Activated naive CD8-positive, alpha-beta T cell treated with anti-CD3 and anti-CD28 coated beads, Interleukin-2, amount 10 ng/mL, durations not matched to agents 7 days and 5 days (primary cell): ENCODE data around the gene PTGIS. TPM values are rescaled to one million over a fixed set of nuclear protein-coding genes. Genes with fewer than 3 reads are reported as not detected.

Experiments used
- ATAC-seq: fragments of 150-1000 bp; cut with Tn5 transposase; one replicate; pipeline ENCODE4 v1.10.0; 2021; ENCODE audit warnings: low read depth, moderate library complexity
- POLR2A ChIA-PET: fragments of 350-600 bp; sonication (Branson Sonifier 250); formaldehyde crosslinking; loops from one replicate; lab custom pipeline; 2021; ENCODE audit warnings: antibody characterized with exemption; lab: Charles Lee
- DNase-seq: peaks from one replicate; pipeline ENCODE4 v3.0.0; 2021
- H3K27ac Mint-ChIP-seq: one replicate; pipeline ENCODE4 v1.8.0; 2022; ENCODE audit warnings: mild to moderate bottlenecking, mixed read lengths
- H3K27me3 Mint-ChIP-seq: one replicate; pipeline ENCODE4 v1.8.0; 2022; ENCODE audit warnings: mild to moderate bottlenecking, moderate library complexity, mixed read lengths
- H3K36me3 Mint-ChIP-seq: one replicate; pipeline ENCODE4 v1.8.0; 2021; ENCODE audit warnings: mild to moderate bottlenecking, mixed read lengths
- H3K4me1 Mint-ChIP-seq: one replicate; pipeline ENCODE4 v1.8.0; 2021; ENCODE audit warnings: mixed read lengths
- H3K4me3 Mint-ChIP-seq: one replicate; pipeline ENCODE4 v1.8.0; 2022; ENCODE audit warnings: mild to moderate bottlenecking, moderate library complexity, mixed read lengths
- H3K9me3 Mint-ChIP-seq: one replicate; pipeline ENCODE4 v1.8.0; 2021; ENCODE audit warnings: mixed read lengths
- total RNA-seq, 2 experiments: library from RNA; stranded (reverse); gene quantifications; one replicate each; pipeline ENCODE4 v1.2.3, GENCODE V29; 2021

PTGIS gene
- total RNA-seq, 2 experiments from 2014 or later, result 0.37 to 0.39 TPM

DNA sequence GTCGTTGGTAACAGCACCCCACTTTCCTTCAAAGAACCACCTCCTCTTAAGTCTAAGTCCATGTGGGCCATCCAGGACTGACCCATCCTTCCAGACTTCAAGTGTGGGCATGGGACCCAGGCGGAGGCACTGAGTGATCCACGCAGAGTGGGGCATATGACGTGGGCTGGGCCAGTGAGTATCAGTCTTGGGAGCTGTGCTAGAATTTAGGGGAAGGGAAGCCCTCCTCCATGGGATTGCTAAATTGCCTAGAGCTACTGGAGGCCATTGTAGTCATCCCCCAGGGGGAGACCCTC, 50.2 kb downstream of the PTGIS start:
- H3K9me3 Mint-ChIP-seq, result no peaks in the 10 kb centered on the region
- POLR2A ChIA-PET, result no interaction called here
- H3K27ac Mint-ChIP-seq, result no peak overlapping the region
- no peak overlapping the region for H3K4me3 Mint-ChIP-seq
- no peaks in the 10 kb centered on the region for H3K4me1 Mint-ChIP-seq
- no peak for ATAC-seq
- peaks cover 31% of the 10 kb centered on the region for H3K27me3 Mint-ChIP-seq
- no peaks in the 10 kb centered on the region for H3K36me3 Mint-ChIP-seq
- no peak for DNase-seq

DNA sequence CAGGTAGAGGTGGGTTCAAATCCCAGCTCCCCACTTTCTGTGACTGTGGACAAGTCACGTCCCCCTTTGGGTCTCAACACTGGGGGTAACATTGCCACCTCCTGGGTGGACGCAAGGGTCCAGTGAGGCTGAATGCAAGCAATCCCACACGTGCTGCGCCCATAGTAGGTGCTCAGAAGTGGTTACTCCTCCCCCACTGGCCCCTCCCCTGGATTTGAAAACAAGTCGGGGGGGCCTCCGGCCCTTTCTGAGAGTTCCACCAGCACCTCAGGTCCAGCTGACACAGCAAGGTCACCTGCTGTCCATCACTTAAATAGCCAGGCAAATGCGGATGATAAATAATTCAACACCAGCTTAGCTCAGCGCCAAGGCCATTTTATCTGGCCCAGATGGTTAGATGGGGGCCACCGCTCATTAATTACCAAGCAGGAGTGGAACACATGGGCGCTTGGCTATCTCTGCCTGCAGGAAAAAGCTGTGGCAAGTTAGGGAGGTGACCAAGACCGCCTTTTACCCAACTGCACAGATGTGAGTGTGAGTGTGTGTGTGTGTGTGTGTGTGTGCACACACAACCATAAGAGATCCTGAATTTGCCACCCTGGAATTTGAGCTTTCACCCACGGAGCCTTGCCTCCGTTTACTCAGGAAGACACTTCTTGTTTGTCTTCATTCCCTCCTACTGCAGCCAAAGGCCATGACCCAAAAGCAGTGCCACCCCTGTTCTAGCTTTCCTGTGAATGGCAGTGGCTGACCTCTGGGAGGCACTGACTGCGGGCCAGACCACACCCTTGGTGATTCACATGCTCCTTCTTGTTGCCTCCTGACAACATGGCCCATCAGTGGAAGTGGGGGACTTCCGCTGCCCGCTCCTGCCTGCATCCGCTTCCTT, 50.8 kb downstream of the PTGIS start:
- POLR2A ChIA-PET, result no interaction called here
- no peaks in the 10 kb centered on the region for H3K36me3 Mint-ChIP-seq
- H3K27ac Mint-ChIP-seq, result no peak overlapping the region
- no peak overlapping the region for H3K4me3 Mint-ChIP-seq
- DNase-seq (no peak), ATAC-seq (no peak)
- no peaks in the 10 kb centered on the region for H3K9me3 Mint-ChIP-seq
- H3K4me1 Mint-ChIP-seq, result no peaks in the 10 kb centered on the region
- H3K27me3 Mint-ChIP-seq, result peaks cover 30% of the 10 kb centered on the region

DNA sequence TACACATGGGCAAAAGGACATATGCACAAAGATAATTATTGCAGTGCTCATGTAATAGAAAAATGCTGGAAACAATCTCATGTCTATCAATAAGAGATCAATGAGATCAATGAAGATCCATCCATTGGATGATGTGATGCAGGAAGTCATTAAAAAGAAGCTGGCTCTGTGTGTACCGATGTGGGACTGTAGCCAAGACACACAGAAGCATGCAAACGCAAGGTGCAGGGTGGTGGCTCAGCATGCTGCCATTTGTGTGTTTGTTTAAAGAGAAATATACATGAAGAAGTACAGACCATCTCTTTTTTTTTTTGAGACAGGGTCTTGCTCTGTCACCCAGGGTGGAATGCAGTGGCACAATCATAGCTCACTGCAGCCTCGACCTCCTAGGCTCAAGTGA, 52.4 kb downstream of the PTGIS start:
- ATAC-seq (no peak), DNase-seq (no peak)
- Mint-ChIP-seq H3K9me3 (no peaks in the 10 kb centered on the region), H3K4me1 (no peaks in the 10 kb centered on the region), H3K27ac (no peak overlapping the region), H3K27me3 (peaks cover 26% of the 10 kb centered on the region), H3K4me3 (no peak overlapping the region), H3K36me3 (no peaks in the 10 kb centered on the region)
- POLR2A ChIA-PET, result no interaction called here

DNA sequence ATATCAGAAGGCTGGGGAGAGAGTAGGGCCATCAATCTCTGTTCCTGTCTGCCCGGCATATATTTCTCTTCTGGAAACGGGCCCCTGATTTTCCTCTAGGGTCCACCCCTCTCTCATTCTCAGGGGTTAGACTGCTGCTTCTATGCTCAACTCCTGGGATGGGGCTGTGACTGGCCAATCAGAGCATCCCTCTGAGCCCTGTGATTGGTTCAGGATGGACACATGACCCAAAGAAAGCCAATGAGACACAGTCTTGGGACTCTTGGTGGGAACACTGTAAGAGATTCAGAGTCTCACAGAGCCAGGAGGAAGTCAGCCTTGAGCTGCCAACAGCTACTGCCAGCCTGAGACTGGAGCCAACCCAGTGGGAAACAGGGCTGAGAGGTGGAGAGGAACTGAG, 54.4 kb downstream of the PTGIS start:
- Mint-ChIP-seq H3K4me1 (no peaks in the 10 kb centered on the region), H3K27ac (no peak overlapping the region), H3K9me3 (no peaks in the 10 kb centered on the region), H3K36me3 (no peaks in the 10 kb centered on the region), H3K4me3 (no peak overlapping the region), H3K27me3 (peaks cover 30% of the 10 kb centered on the region)
- ATAC-seq, result no peak
- no peak for DNase-seq
- POLR2A ChIA-PET, result no interaction called here

DNA sequence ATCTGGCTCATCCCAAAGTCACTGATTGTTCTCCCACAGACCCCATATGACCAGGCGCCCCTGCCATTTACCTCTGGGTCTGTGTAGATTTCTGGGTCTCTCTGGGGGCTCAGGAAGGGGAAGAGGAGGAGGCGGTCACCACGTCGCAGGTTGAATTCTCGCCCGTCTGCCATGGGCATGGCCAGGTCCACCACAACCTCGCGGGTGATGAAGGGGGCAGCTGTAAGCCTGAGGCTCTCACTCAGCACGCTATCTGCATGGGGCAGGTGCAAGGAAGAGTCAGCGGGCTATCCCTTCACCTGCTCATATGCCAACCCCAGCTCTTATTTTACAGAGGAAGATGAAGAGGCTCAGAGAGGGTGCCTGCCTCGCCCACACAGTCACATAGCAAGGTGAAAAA, 54.9 kb downstream of the PTGIS start:
- no peak overlapping the region for H3K4me3 Mint-ChIP-seq
- no peaks in the 10 kb centered on the region for H3K9me3 Mint-ChIP-seq
- H3K27ac Mint-ChIP-seq, result no peak overlapping the region
- POLR2A ChIA-PET, result no interaction called here
- H3K36me3 Mint-ChIP-seq, result no peaks in the 10 kb centered on the region
- ATAC-seq, result no peak
- H3K27me3 Mint-ChIP-seq, result peaks cover 31% of the 10 kb centered on the region
- DNase-seq, result no peak
- H3K4me1 Mint-ChIP-seq, result no peaks in the 10 kb centered on the region

DNA sequence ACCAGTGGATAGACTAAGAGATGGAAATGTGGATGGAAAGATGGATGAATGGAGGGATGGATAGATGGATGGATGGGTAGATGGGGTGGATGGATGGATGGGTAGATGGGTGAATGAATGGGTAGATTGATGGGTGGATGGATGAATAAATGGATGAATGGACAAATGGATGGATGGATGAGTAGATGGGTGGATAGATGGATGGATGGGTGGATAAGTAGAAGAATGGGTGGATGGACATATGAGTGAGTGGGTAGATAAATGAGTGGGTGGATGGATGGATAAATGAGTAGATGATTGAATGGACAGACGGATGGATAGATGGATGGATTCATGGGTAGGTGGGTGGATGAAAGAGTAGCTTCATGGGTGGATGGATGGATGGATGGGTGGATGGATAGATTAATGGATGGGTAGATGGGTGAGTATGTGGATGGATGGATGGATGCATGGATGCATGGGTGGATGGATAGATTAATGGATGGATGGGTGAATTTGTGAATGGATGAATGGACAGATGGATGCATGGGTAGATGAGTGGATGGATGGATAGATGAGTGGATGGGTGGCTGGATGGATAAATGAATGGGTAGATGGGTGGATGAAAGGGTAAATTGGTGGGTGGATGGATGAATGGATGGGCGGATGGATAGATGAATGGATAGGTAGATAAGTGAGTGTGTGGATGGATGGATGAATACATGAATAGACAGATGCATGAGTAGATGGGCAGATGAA, 56.0 kb downstream of the PTGIS start:
- H3K27ac Mint-ChIP-seq, result no peak overlapping the region
- H3K9me3 Mint-ChIP-seq, result no peaks in the 10 kb centered on the region
- H3K36me3 Mint-ChIP-seq, result no peaks in the 10 kb centered on the region
- DNase-seq, result no peak
- no peaks in the 10 kb centered on the region for H3K4me1 Mint-ChIP-seq
- H3K4me3 Mint-ChIP-seq, result no peak overlapping the region
- ATAC-seq, result no peak
- H3K27me3 Mint-ChIP-seq, result peaks cover 33% of the 10 kb centered on the region
- POLR2A ChIA-PET, result no interaction called here

DNA sequence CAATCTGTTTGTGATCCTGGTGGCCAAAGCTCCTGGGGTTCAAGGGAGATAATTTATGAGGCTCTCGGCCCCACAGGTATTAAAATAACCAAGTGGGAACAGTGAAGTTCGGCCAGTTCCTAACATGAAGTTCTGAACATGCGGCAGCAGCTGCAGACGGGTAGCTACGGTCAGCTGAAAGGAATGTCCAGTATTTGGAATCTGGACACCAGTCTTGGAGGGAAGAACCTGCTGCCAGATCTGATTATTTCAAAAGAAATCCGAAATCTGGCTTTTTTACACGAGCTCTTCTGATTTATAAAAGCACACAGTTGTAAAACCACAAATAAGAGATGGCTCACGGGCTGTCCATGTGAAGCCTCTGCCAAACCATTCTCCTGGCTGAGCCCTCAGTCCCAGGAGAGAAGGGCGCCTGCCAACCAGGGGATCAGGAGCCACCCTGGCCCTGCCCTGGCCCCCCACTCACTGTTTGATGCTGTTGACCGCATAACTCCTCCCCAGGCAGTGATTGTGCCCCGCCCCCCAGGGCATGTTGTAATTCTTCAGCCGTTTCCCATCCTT, 57.3 kb downstream of the PTGIS start:
- no peak overlapping the region for H3K27ac Mint-ChIP-seq
- H3K4me1 Mint-ChIP-seq, result no peaks in the 10 kb centered on the region
- ATAC-seq, result no peak
- no peaks in the 10 kb centered on the region for H3K9me3 Mint-ChIP-seq
- no peak for DNase-seq
- no peaks in the 10 kb centered on the region for H3K36me3 Mint-ChIP-seq
- POLR2A ChIA-PET, result no interaction called here
- H3K4me3 Mint-ChIP-seq, result no peak overlapping the region
- H3K27me3 Mint-ChIP-seq, result peaks cover 32% of the 10 kb centered on the region

DNA sequence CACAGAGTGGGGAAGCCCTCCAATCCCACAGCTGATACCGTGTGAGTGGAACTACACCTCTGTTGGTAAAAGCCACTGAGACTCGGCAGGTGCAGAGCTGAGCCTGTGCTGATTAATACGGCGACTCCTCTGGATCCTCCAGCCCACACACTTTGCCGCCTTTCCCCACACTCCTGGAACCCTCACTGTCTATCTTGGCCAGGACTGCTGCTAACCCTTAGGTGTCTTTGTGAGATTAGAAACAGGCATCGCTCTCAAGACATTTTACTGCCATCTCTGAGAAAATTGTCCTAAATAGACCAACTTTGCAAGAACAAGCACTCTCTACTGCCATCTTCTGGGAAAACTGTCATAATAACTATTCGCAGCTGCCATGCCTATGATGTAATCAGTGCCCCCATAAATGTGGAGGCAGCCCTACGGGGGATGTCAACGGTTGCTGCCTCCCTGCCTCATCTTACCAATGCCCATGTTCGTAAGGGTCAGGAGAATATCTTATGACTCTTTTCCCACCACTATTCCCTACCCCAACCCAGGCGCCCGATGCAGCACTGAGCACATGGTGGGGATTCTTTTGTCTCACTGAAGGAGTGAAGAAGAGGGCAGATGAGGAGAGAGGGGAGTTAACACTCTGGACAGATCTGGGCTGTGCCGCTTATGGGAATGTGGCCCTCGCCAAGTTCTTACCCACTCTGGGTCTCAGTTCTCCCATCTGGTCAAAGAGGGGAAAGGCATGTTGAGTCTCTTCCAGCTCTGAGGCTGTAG, 59.3 kb downstream of the PTGIS start:
- no peak overlapping the region for H3K4me3 Mint-ChIP-seq
- peaks cover 36% of the 10 kb centered on the region for H3K27me3 Mint-ChIP-seq
- POLR2A ChIA-PET, result no interaction called here
- H3K4me1 Mint-ChIP-seq, result no peaks in the 10 kb centered on the region
- no peak overlapping the region for H3K27ac Mint-ChIP-seq
- no peak for ATAC-seq
- DNase-seq, result no peak
- no peaks in the 10 kb centered on the region for H3K9me3 Mint-ChIP-seq
- H3K36me3 Mint-ChIP-seq, result no peaks in the 10 kb centered on the region

DNA sequence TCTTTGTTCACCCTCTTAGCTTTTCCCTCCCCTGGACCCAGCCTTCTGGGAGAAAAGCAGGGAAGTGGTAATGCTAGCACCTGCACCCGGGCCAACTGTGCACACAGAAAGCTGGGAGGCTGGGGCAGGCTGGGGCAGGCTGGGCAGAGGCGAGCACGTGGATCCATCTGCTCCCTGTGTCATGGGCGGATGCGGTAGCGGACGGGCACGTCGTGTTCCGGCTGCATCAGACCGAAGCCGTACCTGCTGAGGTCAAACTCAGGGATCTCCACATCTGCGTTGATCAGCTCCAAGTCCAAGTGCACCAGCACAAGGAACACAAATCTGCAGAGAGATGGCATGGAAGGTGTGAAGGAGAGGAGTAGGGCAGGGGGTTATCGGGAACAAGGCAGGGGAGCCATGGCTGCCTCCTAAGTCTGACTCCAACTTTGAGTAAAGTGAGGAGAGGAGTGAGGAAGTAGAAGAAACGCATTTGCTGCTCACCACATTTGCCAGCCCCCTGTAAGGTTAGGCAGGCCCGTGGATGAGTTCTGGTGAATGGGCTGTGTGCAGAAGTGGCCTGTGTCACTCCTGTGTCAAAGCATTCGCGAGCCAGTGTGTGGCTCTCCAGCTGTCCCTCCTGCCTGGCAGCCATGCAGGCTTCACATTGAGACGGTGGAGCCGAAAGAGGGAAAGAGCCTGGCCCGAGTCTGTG, 60.0 kb downstream of the PTGIS start:
- POLR2A ChIA-PET, result no interaction called here
- no peak for DNase-seq
- H3K9me3 Mint-ChIP-seq, result no peaks in the 10 kb centered on the region
- no peaks in the 10 kb centered on the region for H3K36me3 Mint-ChIP-seq
- H3K4me3 Mint-ChIP-seq, result no peak overlapping the region
- no peak for ATAC-seq
- H3K4me1 Mint-ChIP-seq, result no peaks in the 10 kb centered on the region
- H3K27me3 Mint-ChIP-seq, result peaks cover 38% of the 10 kb centered on the region
- H3K27ac Mint-ChIP-seq, result no peak overlapping the region

DNA sequence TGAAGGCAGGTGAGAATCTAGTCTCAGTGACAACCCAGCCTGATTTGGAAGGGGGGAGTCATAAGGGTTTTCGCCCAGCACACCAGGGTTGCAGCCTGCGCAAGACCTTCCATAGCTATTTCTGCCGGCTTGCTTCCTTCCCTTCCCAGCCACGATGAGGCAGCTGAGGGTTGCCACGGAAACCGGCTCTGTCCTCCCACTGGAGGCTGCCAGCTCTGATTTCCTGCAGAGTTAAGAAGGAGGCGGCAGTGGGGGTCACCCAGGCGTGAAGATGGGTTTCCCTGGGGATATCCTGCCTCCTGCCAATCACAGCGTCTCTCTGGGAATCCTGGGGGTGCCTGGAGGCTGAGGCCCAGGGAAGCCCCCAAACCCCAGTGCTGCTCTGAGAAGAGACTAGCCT, 62.4 kb downstream of the PTGIS start:
- Mint-ChIP-seq H3K27ac (no peak overlapping the region), H3K4me3 (no peak overlapping the region), H3K36me3 (no peaks in the 10 kb centered on the region), H3K9me3 (no peaks in the 10 kb centered on the region), H3K27me3 (peaks cover 40% of the 10 kb centered on the region), H3K4me1 (no peaks in the 10 kb centered on the region)
- POLR2A ChIA-PET, result no interaction called here
- no peak for ATAC-seq
- no peak for DNase-seq

DNA sequence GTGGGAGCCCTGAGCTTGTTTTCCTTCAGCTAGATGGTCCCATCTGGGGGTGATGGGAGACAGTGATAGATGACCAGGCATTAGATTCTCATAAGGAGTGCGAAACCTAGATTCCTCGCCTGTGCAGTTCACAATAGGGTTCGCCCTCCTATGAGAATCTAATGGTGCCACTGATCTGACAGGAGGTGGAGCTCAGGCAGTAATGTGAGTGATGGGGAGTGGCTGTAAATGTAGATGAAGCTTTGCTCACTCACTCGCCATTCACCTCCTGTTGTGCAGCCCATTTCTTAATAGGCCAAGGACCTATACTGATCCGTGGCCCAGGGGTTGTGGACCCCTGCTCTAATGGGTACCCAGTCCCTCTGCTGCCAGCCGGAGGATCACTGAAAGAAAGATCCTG, 64.8 kb downstream of the PTGIS start:
- no peak for DNase-seq
- H3K4me1 Mint-ChIP-seq, result no peaks in the 10 kb centered on the region
- no peaks in the 10 kb centered on the region for H3K36me3 Mint-ChIP-seq

DNA sequence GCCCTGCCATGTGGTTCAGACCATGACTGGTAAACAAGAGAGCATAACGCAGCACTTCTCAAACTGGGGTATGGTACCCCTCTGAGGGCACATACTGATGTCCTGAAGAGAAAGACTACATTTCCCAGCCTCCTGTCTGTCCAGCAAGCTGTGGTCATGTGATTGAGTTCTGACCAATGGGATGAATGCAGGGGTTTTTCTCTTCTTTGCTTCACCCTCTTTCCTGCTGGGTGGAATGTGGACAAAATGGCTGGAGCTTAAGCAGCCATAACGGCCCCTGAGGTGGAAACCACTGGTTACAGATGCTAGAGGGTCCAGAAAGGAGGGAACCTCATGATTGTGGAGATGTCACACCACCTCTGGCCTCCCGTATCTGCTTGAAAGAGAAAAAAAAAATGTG, 66.0 kb downstream of the PTGIS start:
- Mint-ChIP-seq H3K27ac (no peak overlapping the region), H3K36me3 (no peaks in the 10 kb centered on the region), H3K9me3 (no peaks in the 10 kb centered on the region), H3K27me3 (peaks cover 30% of the 10 kb centered on the region), H3K4me1 (no peaks in the 10 kb centered on the region), H3K4me3 (no peak overlapping the region)
- POLR2A ChIA-PET, result no interaction called here
- DNase-seq, result no peak
- ATAC-seq, result no peak

More for the DNA sequence above, 64.8 kb downstream of the PTGIS start:
- Mint-ChIP-seq H3K9me3 (no peaks in the 10 kb centered on the region), H3K4me3 (no peak overlapping the region), H3K27me3 (peaks cover 27% of the 10 kb centered on the region), H3K27ac (no peak overlapping the region)
- no peak for ATAC-seq
- POLR2A ChIA-PET, result interaction anchor here (0.5 kb wide), 1 partner anchor 509 kb away, joined by 3 read pairs; no protein-coding TSS in a partner anchor

DNA sequence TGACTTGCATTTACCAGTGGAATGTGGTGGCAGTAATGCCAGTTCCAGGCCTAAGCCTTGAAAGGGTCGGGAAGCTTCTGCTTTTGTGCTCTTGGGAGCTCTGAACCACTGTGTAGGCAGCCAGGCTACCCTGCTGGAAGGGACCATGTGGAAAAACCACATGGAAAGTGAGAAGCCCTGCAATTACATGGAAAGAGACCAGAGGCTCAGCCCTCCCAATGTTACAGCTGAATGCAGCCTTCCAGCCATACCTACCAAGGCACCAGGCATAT, 70.6 kb downstream of the PTGIS start:
- ATAC-seq (no peak), DNase-seq (no peak)
- Mint-ChIP-seq H3K9me3 (no peaks in the 10 kb centered on the region), H3K4me1 (no peaks in the 10 kb centered on the region), H3K27ac (no peak overlapping the region), H3K4me3 (no peak overlapping the region), H3K27me3 (peaks cover 34% of the 10 kb centered on the region), H3K36me3 (no peaks in the 10 kb centered on the region)
- POLR2A ChIA-PET, result no interaction called here
